HUES48 (cell line): Measurements from ENCODE around the gene ABI3.

Source experiments
- H3K27ac ChIP-seq: one replicate; pipeline ENCODE4 v1.7.0; 2013; ENCODE audit warnings: low read depth, low read length, inconsistent platforms
- H3K27me3 ChIP-seq: 2 replicates; pipeline ENCODE4 v1.6.1; 2013; ENCODE audit warnings: mild to moderate bottlenecking, low read length; ENCODE audit not compliant: control insufficient read depth, insufficient read depth
- H3K36me3 ChIP-seq: 2 replicates; pipeline ENCODE4 v1.6.1; 2013; ENCODE audit warnings: low read length; ENCODE audit not compliant: control insufficient read depth, insufficient read depth
- H3K4me1 ChIP-seq: 2 replicates; pipeline ENCODE4 v1.6.1; 2013; ENCODE audit warnings: mild to moderate bottlenecking, low read length; ENCODE audit not compliant: control insufficient read depth, insufficient read depth
- H3K4me3 ChIP-seq: 2 replicates; pipeline ENCODE4 v1.5.1; 2013; ENCODE audit warnings: mild to moderate bottlenecking, low read depth, low read length
- H3K9ac ChIP-seq: 2 replicates; pipeline ENCODE4 v1.6.1; 2013; ENCODE audit warnings: mild to moderate bottlenecking, low read depth, low read length, moderate library complexity
- H3K9me3 ChIP-seq: 2 replicates; pipeline ENCODE4 v1.6.1; 2013; ENCODE audit warnings: low read length; ENCODE audit not compliant: control insufficient read depth, insufficient read depth

Gene ABI3

DNA sequence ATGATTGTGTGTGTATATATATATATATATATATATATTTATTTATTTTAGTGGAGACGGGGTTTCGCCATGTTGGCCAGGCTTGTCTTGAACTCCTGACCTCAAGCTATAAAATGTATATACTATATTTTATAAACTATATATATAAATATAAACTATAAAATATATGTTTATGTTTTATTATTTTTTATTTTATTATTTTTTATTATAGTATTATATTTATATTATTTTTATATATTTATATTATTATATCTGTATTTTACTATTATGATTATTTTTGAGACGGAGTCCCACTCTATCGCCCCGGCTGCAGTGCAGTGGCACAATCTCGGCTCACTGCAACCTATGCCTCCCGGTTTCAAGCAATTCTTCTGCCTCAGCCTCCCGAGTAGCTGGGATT, 30.5 kb downstream of the ABI3 start:
- H3K9me3 ChIP-seq: no peaks in the 10 kb centered on the region
- 0 out of 2 replicates have a peak, but pooled peaks cover 5% of the 10 kb centered on the region for H3K4me1 ChIP-seq
- H3K36me3 ChIP-seq: no peaks in the 10 kb centered on the region
- no peak overlapping the region for H3K9ac ChIP-seq
- H3K27me3 ChIP-seq: no peaks in the 10 kb centered on the region
- no peak overlapping the region for H3K4me3 ChIP-seq
- no peak overlapping the region for H3K27ac ChIP-seq

DNA sequence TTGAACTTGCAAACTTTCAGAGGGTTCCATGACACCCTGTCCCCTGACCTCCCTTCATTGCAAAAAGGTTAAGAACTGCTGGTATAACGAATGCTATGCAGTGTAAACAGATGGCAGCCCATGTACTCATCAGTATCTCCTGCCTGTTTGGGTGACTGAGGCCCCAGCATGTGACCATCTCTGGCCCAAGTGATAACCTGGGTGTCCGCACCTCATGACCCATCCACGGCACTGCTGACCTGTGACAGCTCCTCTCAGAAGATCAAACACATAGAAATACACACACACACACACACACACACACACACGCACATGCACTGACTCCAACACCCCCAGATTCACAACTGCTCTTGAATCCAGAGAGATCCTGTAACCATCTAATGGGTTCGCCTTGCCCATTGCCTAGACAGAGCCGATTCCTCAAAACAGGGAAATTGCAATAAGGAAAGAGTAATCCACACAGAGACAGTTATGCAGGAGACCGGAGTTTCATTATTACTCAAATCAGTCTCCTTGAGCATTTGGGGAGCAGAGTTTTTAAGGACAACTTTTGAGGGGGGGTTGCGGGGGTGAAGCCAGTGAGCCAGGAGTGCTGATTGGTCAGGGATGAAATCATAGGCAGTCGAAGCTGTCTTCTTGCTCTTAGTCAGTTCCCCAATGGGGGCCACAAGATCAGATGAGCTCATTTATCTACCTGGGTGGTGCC, 31.3 kb downstream of the ABI3 start:
- no peak overlapping the region for H3K4me3 ChIP-seq
- H3K9ac ChIP-seq: no peak overlapping the region
- H3K36me3 ChIP-seq: no peaks in the 10 kb centered on the region
- 0 out of 2 replicates have a peak, but pooled peaks cover 5% of the 10 kb centered on the region for H3K4me1 ChIP-seq
- H3K27ac ChIP-seq: no peak overlapping the region
- H3K27me3 ChIP-seq: no peaks in the 10 kb centered on the region
- H3K9me3 ChIP-seq: no peaks in the 10 kb centered on the region

DNA sequence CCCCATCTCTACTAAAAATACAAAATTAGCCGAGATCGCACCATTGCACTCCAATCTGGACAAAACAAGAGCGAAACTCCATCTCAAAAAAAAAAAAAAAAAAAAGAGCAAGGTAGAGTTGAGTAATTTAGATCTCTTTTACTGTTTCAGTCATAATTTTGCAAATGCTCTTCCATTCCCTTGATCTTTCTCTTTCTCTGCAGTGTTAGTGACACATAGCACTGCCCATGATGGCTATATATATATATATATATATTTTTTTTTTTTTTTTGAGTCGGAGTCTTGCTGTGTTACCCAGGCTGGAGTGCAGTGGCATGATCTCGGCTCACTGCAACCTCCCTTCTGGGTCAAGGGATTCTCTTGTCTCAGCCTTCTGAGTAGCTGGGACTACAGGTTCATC, 32.3 kb downstream of the ABI3 start:
- Histone ChIP-seq H3K4me1 (no peaks in the 10 kb centered on the region), H3K27ac (no peak overlapping the region), H3K4me3 (no peak overlapping the region), H3K36me3 (no peaks in the 10 kb centered on the region), H3K27me3 (no peaks in the 10 kb centered on the region), H3K9me3 (no peaks in the 10 kb centered on the region), H3K9ac (no peak overlapping the region)

DNA sequence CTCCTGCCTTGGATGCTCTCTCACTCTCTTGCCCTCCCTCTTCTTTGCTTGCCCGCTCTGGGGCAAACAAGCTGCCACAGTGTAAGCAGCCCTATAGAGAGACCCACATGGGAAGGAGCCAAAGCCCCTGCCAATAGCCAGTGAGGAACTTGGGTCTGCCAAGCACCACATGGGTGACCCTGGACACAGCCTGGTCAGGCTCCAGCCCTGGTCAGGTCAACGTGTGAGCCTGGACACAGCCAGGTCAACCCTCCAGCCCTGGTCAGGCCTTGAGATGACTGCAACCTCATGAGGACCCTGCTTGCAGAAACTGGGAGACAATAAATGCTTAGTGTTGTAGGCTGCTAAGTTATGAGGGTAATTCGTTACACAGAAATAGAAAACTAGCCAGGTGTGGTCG, 34.3 kb downstream of the ABI3 start:
- Histone ChIP-seq H3K27ac (no peak overlapping the region), H3K9ac (no peak overlapping the region), H3K4me1 (no peaks in the 10 kb centered on the region), H3K9me3 (no peaks in the 10 kb centered on the region), H3K4me3 (no peak overlapping the region), H3K36me3 (no peaks in the 10 kb centered on the region), H3K27me3 (no peaks in the 10 kb centered on the region)

DNA sequence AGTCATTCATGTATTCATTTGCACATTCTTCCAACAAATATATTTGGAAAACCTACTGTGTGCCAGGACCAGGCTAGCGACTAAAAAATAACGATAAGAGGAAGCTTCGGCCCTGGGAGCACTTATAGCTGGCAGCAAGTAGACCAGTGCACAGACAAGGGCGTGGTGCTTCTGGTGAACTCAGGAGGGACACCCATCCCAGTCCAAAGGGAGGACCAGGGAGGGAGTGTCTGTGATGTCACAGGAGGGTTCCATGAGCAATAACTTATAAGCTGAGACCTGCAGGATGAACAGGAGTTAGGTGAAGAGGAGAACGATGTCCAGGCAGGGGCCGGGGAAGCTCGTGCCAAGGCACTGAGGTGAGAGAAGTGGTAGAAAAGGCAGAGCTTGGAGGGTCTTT, 37.4 kb downstream of the ABI3 start:
- H3K4me3 ChIP-seq: no peak overlapping the region
- no peaks in the 10 kb centered on the region for H3K27me3 ChIP-seq
- H3K27ac ChIP-seq: no peak overlapping the region
- H3K4me1 ChIP-seq: no peaks in the 10 kb centered on the region
- no peak overlapping the region for H3K9ac ChIP-seq
- no peaks in the 10 kb centered on the region for H3K9me3 ChIP-seq
- H3K36me3 ChIP-seq: no peaks in the 10 kb centered on the region

DNA sequence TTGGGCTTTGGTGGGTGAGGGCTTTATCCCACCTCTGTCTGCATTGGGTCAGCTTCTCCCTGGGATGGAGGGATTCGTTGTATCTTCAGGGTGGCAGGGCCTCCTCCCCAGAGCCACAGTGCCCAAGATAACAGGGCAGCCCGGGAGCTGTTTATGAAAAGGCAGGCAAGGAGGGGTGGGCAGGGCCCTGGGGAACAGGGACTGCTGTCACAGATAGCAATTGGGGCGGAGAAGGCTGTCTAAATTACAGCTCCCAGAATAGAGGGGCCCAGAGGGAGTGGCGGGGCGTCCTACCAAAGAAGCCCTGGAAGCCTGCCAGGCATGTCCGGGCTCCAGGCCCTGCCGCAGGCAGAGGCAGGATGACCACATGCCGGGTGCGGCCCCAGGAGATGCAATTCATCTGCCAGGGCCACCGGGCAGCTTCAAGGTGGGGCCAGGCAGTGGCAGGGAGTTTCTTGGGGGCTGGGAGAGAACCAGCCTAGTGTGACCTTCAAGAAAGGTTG, 38.8 kb downstream of the ABI3 start:
- no peaks in the 10 kb centered on the region for H3K4me1 ChIP-seq
- H3K9me3 ChIP-seq: no peaks in the 10 kb centered on the region
- H3K27me3 ChIP-seq: no peaks in the 10 kb centered on the region
- no peaks in the 10 kb centered on the region for H3K36me3 ChIP-seq
- no peak overlapping the region for H3K27ac ChIP-seq
- H3K9ac ChIP-seq: no peak overlapping the region
- no peak overlapping the region for H3K4me3 ChIP-seq

DNA sequence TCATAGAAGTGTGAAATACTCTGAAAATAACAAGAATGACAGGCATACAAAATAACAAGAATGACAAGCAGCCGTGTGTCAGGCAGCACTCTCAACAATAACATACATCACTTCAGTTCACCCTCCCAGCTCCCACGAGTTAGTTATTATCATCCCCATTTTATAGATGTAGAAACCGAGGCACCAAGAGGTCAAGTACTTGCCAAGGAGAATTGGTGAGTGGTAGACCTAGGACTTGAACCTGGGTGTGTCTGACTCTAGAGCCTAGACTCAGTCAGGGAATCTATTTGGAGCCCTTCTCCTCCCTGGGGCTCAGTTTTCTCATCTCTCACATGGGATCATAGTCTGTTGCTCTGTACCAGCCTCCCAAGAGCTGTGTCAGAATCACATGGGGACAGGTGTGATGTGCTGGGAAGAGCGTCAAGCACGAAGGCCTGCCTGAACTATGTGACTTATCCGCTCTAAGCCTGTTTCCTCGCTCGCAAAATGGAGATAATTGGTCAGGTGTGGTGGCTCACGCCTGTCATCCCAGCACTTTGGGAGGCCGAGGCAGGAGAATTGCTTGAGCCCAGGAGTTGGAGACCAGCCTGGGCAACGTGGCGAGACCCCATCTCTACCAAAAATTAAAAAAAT, 39.5 kb downstream of the ABI3 start:
- Histone ChIP-seq H3K36me3 (no peaks in the 10 kb centered on the region), H3K4me3 (no peak overlapping the region), H3K4me1 (no peaks in the 10 kb centered on the region), H3K27me3 (no peaks in the 10 kb centered on the region), H3K27ac (no peak overlapping the region), H3K9ac (no peak overlapping the region), H3K9me3 (no peaks in the 10 kb centered on the region)

DNA sequence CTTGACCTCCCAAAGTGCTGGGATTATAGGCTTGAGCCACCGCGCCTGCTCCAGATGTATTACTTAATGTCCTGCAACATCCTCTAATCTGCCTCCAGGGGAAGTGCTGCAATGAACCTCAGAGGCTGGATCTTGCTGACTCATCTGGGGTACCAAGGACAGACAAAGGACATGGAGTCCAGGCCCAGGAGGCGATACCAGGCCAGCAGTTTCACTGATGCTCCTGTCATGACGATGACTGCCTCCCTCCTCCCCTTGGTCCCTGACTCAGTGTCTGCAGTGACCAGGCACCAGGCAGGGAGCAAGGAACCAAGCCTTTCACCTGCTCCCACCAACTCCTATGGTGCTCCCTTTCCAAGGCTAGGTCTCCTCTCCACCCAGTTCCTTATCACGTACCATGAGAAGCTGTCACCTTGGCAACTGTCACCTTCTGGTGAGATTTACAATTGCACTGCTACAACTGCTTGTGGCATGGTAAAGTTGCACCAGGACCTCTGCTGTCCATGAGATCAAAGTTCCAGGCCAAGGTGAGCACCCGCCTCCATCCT, 41.7 kb downstream of the ABI3 start:
- Histone ChIP-seq H3K4me1 (no peaks in the 10 kb centered on the region), H3K9ac (no peak overlapping the region), H3K27me3 (no peaks in the 10 kb centered on the region)

DNA sequence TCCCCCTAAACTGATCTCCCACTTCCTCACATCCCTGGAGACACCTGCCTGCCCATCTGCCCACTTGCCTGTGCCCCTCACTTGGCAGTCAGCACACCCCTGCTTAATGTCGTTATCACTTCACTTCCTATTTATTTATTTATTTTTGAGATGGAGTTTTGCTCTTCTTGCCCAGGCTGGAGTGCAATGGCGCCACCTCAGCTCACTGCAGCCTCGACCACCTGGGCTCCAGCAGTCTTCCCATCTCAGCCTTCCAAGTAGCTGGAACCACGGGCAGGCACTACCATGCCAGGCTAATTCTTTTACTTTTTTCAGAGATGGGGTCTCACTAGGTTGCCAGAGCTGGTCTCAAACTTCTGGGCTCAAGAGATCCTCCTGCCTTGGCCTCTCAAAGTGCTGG, 43.6 kb downstream of the ABI3 start:
- Histone ChIP-seq H3K27me3 (no peaks in the 10 kb centered on the region), H3K9ac (no peak overlapping the region), H3K9me3 (no peaks in the 10 kb centered on the region), H3K27ac (no peak overlapping the region), H3K4me3 (no peak overlapping the region), H3K36me3 (no peaks in the 10 kb centered on the region), H3K4me1 (no peaks in the 10 kb centered on the region)

More for the DNA sequence above, 41.7 kb downstream of the ABI3 start:
- H3K9me3 ChIP-seq: no peaks in the 10 kb centered on the region
- no peaks in the 10 kb centered on the region for H3K36me3 ChIP-seq
- H3K4me3 ChIP-seq: no peak overlapping the region
- H3K27ac ChIP-seq: no peak overlapping the region

DNA sequence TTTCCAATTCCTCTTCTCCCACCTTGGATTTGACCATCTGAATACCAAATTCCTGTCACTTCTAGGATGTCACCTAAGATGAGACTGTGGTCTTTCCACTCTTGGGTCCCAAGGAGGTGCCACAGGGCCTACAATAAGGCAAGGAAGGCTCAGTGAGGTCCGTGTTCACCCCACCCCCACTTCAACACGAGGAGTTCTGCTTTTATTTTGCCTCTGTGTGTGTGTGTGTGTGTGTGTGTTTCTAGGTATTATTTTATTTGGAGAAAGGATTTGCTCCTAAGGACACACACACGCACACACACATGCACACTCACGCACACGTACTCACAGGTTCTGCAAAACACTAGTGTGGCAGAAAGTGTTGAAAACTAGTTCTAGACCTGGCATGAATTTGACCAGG, 44.6 kb downstream of the ABI3 start:
- H3K9ac ChIP-seq: no peak overlapping the region
- H3K4me3 ChIP-seq: no peak overlapping the region
- no peak overlapping the region for H3K27ac ChIP-seq
- H3K27me3 ChIP-seq: peaks cover 7% of the 10 kb centered on the region
- H3K36me3 ChIP-seq: no peaks in the 10 kb centered on the region
- no peaks in the 10 kb centered on the region for H3K4me1 ChIP-seq
- no peaks in the 10 kb centered on the region for H3K9me3 ChIP-seq

DNA sequence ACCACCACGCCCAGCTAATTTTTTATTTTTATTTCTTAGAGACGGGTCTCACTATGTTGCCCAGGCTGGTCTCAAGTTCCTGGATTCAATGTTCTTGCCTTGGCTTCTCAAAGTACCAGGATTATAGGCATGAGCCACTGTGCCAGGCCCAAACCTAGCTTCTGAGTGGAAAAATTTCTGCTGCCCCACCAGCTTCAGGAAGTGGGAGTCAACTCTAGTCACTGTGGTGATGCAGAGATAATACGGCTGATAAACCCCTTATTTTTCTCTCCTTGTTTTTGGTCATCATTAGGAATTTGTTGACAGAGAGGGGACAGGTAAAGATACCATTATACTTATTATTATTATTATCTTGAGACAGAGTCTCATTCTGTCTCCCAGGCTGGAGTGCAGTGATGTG, 47.9 kb downstream of the ABI3 start:
- Histone ChIP-seq H3K4me1 (peaks cover 4% of the 10 kb centered on the region), H3K4me3 (no peak overlapping the region), H3K9me3 (no peaks in the 10 kb centered on the region), H3K9ac (no peak overlapping the region), H3K36me3 (no peaks in the 10 kb centered on the region), H3K27ac (no peak overlapping the region), H3K27me3 (peaks cover 19% of the 10 kb centered on the region)
